NCI-H510A (cell line): Measurements from ENCODE around the gene ST6GALNAC3.

Experiments
- DNase-seq: peaks from one replicate; lab custom pipeline; 2025; lab: John Stamatoyannopoulos, UW

The ST6GALNAC3 gene

GRCh38 chr1:76583235-76583868 lies 508.8 kb downstream of the ST6GALNAC3 start:
- DNase-seq: no peak

- no peak for DNase-seq
These were observed 509.4 kb downstream of the ST6GALNAC3 start for GRCh38 chr1:76583875-76584477.

- no peak for DNase-seq
These were observed 511.6 kb downstream of the ST6GALNAC3 start for GRCh38 chr1:76585980-76586674.

GRCh38 chr1:76587212-76587611 lies 512.7 kb downstream of the ST6GALNAC3 start:
- no peak for DNase-seq

- no peak for DNase-seq
These were observed 516.9 kb downstream of the ST6GALNAC3 start for GRCh38 chr1:76591461-76591860.

GRCh38 chr1:76591963-76592362 lies 517.4 kb downstream of the ST6GALNAC3 start:
- DNase-seq: no peak

GRCh38 chr1:76593141-76593540 lies 518.6 kb downstream of the ST6GALNAC3 start:
- no peak for DNase-seq

- DNase-seq: no peak
These were observed 519.1 kb downstream of the ST6GALNAC3 start for GRCh38 chr1:76593618-76594017.

GRCh38 chr1:76595024-76595423 lies 520.5 kb downstream of the ST6GALNAC3 start:
- DNase-seq: no peak

- DNase-seq: no peak
These were observed 526.9 kb downstream of the ST6GALNAC3 start for GRCh38 chr1:76601465-76601864.

GRCh38 chr1:76607717-76608116 lies 533.2 kb downstream of the ST6GALNAC3 start:
- no peak for DNase-seq

GRCh38 chr1:76611770-76612445 lies 537.4 kb downstream of the ST6GALNAC3 start:
- no peak for DNase-seq

GRCh38 chr1:76613886-76614285 lies 539.3 kb downstream of the ST6GALNAC3 start:
- DNase-seq: no peak

- no peak for DNase-seq
These were observed 540.9 kb downstream of the ST6GALNAC3 start for GRCh38 chr1:76615253-76616035.

- no peak for DNase-seq
These were observed 545.8 kb downstream of the ST6GALNAC3 start for GRCh38 chr1:76620371-76620770.

- DNase-seq: no peak
These were observed 548.4 kb downstream of the ST6GALNAC3 start for GRCh38 chr1:76622774-76623528.

GRCh38 chr1:76625886-76626678 lies 551.5 kb downstream of the ST6GALNAC3 start:
- no peak for DNase-seq

GRCh38 chr1:76627498-76627897 lies 553.0 kb downstream of the ST6GALNAC3 start:
- DNase-seq: no peak

GRCh38 chr1:76627901-76628300 lies 553.4 kb downstream of the ST6GALNAC3 start:
- DNase-seq: no peak

GRCh38 chr1:76632136-76632535 lies 557.6 kb downstream of the ST6GALNAC3 start:
- DNase-seq: no peak
